NT2/D1 (cell line): ENCODE measurements around the gene COL23A1.

Experiments
- DNase-seq: peaks from one replicate; pipeline ENCODE4 v3.0.0-alpha.2; 2011; ENCODE audit warnings: low read depth, low spot score
- H3K27me3 ChIP-seq: 2 replicates; pipeline ENCODE4 v1.6.0; 2011; ENCODE audit warnings: mild to moderate bottlenecking; ENCODE audit not compliant: insufficient read length, insufficient read depth
- H3K36me3 ChIP-seq: 2 replicates; pipeline ENCODE4 v1.6.1; 2011; ENCODE audit warnings: mild to moderate bottlenecking, low read length, mixed read lengths; ENCODE audit not compliant: insufficient read depth, insufficient read length
- H3K4me1 ChIP-seq: 2 replicates; pipeline ENCODE4 v1.5.1; 2011; ENCODE audit not compliant: insufficient read depth, insufficient read length
- H3K4me3 ChIP-seq: 2 replicates; pipeline ENCODE4 v1.5.1; 2011; ENCODE audit warnings: low read depth; ENCODE audit not compliant: insufficient read length
- H3K9ac ChIP-seq: 2 replicates; pipeline ENCODE4 v1.6.0; 2011; ENCODE audit warnings: low read depth; ENCODE audit not compliant: insufficient read length
- H3K9me3 ChIP-seq: 2 replicates; pipeline ENCODE4 v1.5.1; 2011; ENCODE audit warnings: mild to moderate bottlenecking, low read length; ENCODE audit not compliant: insufficient read depth
- SUZ12 ChIP-seq: IDR thresholded peaks from 2 replicates; pipeline ENCODE4 v1.6.1; 2011; ENCODE audit not compliant: insufficient read length, insufficient read depth; ENCODE audit errors: extremely low read depth
- YY1 ChIP-seq: IDR thresholded peaks from 2 replicates; pipeline ENCODE4 v1.6.1; 2011; ENCODE audit not compliant: insufficient read length, insufficient read depth
- ZNF274 ChIP-seq: IDR thresholded peaks from 2 replicates; pipeline ENCODE4 v1.6.1; 2011; ENCODE audit warnings: mild to moderate bottlenecking, low read depth, low read length

The COL23A1 gene

DNA sequence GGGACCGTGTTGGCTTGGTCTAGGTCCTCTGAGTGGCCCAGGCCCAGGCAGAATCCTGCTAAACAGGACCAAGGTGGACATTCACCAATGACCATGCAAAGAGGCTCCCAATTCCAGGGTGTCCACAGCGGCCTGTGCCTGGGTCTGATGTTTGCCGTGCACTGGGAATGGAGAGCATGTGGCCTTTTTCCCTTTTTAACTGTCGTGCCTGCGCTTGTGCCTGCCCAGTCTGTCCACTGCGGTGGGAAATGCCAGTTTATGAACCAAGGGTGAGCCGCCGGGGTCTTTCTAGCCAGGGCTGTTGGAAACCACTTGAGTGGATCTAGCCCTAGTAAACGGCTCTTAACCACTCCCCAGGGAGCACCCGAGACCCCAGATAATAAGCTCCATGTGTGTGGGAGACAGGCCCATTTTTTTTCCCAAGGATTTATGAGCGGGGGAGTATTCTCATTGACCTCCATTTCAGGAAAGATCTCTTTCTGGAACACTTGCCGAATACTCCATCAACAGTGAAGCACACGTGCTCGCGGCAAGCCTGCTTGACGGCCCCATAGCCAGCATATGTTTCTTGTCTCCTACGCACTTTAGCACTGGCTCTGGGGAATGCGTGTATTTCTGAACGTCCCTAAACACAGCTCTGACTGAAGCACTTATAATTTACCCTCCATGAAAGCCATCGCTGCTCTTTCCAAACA, 264.4 kb downstream of the COL23A1 start:
- no peaks in the 10 kb centered on the region for H3K27me3 ChIP-seq
- DNase-seq, result no peak
- H3K4me3 ChIP-seq, result no peak overlapping the region
- H3K9ac ChIP-seq, result no peak overlapping the region
- H3K9me3 ChIP-seq, result no peaks in the 10 kb centered on the region
- H3K36me3 ChIP-seq, result no peaks in the 10 kb centered on the region
- H3K4me1 ChIP-seq, result peaks cover 11% of the 10 kb centered on the region
- no peak for TF ChIP-seq SUZ12
- TF ChIP-seq ZNF274, result no peak
- TF ChIP-seq YY1, result no peak

- DNase-seq, result no peak
- Histone ChIP-seq H3K9ac (no peak overlapping the region), H3K36me3 (no peaks in the 10 kb centered on the region), H3K4me1 (peaks cover 11% of the 10 kb centered on the region), H3K9me3 (no peaks in the 10 kb centered on the region), H3K27me3 (no peaks in the 10 kb centered on the region), H3K4me3 (no peak overlapping the region)
- TF ChIP-seq ZNF274 (no peak), YY1 (no peak), SUZ12 (no peak)
Measured at GRCh38 chr5:178325311-178325678, 264.9 kb downstream of the COL23A1 start.

- no peaks in the 10 kb centered on the region for H3K9me3 ChIP-seq
- no peak for DNase-seq
- TF ChIP-seq ZNF274 (no peak), SUZ12 (no peak)
Measured at GRCh38 chr5:178324481-178325310, 265.5 kb downstream of the COL23A1 start.

GRCh38 chr5:178323961-178324360, 266.2 kb downstream of the COL23A1 start:
- H3K4me1 ChIP-seq, result peaks cover 11% of the 10 kb centered on the region
- H3K36me3 ChIP-seq, result no peaks in the 10 kb centered on the region
- DNase-seq, result no peak
- no peak overlapping the region for H3K4me3 ChIP-seq
- no peaks in the 10 kb centered on the region for H3K9me3 ChIP-seq
- H3K9ac ChIP-seq, result no peak overlapping the region
- TF ChIP-seq YY1, result no peak
- no peak for TF ChIP-seq SUZ12
- no peak for TF ChIP-seq ZNF274
- H3K27me3 ChIP-seq, result no peaks in the 10 kb centered on the region

More at GRCh38 chr5:178324481-178325310, 265.5 kb downstream of the COL23A1 start:
- H3K4me3 ChIP-seq, result no peak overlapping the region
- H3K9ac ChIP-seq, result no peak overlapping the region
- H3K27me3 ChIP-seq, result no peaks in the 10 kb centered on the region
- H3K36me3 ChIP-seq, result no peaks in the 10 kb centered on the region
- peaks cover 11% of the 10 kb centered on the region for H3K4me1 ChIP-seq

- H3K4me1 ChIP-seq, result peaks cover 11% of the 10 kb centered on the region
- TF ChIP-seq ZNF274 (no peak), YY1 (no peak), SUZ12 (no peak)
- no peaks in the 10 kb centered on the region for H3K36me3 ChIP-seq
- H3K9ac ChIP-seq, result no peak overlapping the region
- no peak for DNase-seq
- H3K27me3 ChIP-seq, result no peaks in the 10 kb centered on the region
- H3K4me3 ChIP-seq, result no peak overlapping the region
- H3K9me3 ChIP-seq, result no peaks in the 10 kb centered on the region
Measured at GRCh38 chr5:178323541-178323865, 266.7 kb downstream of the COL23A1 start.

- no peak for DNase-seq
Measured at GRCh38 chr5:178322736-178323540, 267.3 kb downstream of the COL23A1 start.

More at GRCh38 chr5:178322736-178323540, 267.3 kb downstream of the COL23A1 start:
- 0 out of 2 replicates have a peak, but pooled peaks cover 2% of the 10 kb centered on the region for H3K9me3 ChIP-seq
- H3K36me3 ChIP-seq, result no peaks in the 10 kb centered on the region
- TF ChIP-seq ZNF274 (no peak), SUZ12 (no peak), YY1 (no peak)
- peaks cover 11% of the 10 kb centered on the region for H3K4me1 ChIP-seq
- no peaks in the 10 kb centered on the region for H3K27me3 ChIP-seq
- no peak overlapping the region for H3K4me3 ChIP-seq
- H3K9ac ChIP-seq, result no peak overlapping the region
